Right atrium auricular region (tissue), 2 donors: ENCODE results near the gene ZNF26. TPM values are rescaled to one million over a fixed set of nuclear protein-coding genes. Genes with fewer than 3 reads are reported as not detected.

ENCODE experiments used
- DNase-seq: peaks from one replicate; pipeline ENCODE4 v3.0.0-alpha.2; 2019; ENCODE audit warnings: low spot score
- H3K27ac ChIP-seq, 2 donors: fragments of 200-600 bp; sonication (generic); 1 replicate in 1 of 2; 2 replicates in 1 of 2; pipeline ENCODE4 v1.5.1; 2016 to 2019
- H3K27me3 ChIP-seq, 2 donors: fragments of 200-600 bp; sonication (generic); one replicate each; pipeline versions ENCODE4 v1.5.1 to v1.6.0; 2017 to 2019
- H3K36me3 ChIP-seq: fragments of 200-600 bp; sonication (generic); one replicate; pipeline ENCODE4 v1.5.1; 2016
- H3K4me1 ChIP-seq, 2 donors: fragments of 200-600 bp; sonication (generic); one replicate each; pipeline versions ENCODE4 v1.5.1 to v1.6.0; 2017 to 2019
- H3K4me3 ChIP-seq, 2 donors: fragments of 200-600 bp; sonication (generic); 1 replicate in 1 of 2; 2 replicates in 1 of 2; pipeline ENCODE4 v1.5.1; 2017 to 2019; ENCODE audit warnings: mild to moderate bottlenecking in 1 of 2, moderate library complexity in 1 of 2
- H3K9me3 ChIP-seq, 2 donors: fragments of 200-600 bp; sonication (generic); one replicate each; pipeline ENCODE4 v1.5.1; 2019
- CTCF ChIP-seq, 2 donors: fragments of 200-600 bp; sonication (generic); IDR thresholded peaks; one replicate each; pipeline ENCODE4 v1.5.1; 2019; ENCODE audit warnings: antibody characterized with exemption in 2 of 2
- total RNA-seq, 2 donors: library from RNA; depleted of rRNA; stranded (reverse); fragments of >200 nt; gene quantifications; one replicate each; pipeline ENCODE4 v1.1.0, GENCODE V29; 2016

Gene ZNF26
- total RNA-seq, 2 donors from 2014 or later, result 2.2 to 6.6 TPM

DNA sequence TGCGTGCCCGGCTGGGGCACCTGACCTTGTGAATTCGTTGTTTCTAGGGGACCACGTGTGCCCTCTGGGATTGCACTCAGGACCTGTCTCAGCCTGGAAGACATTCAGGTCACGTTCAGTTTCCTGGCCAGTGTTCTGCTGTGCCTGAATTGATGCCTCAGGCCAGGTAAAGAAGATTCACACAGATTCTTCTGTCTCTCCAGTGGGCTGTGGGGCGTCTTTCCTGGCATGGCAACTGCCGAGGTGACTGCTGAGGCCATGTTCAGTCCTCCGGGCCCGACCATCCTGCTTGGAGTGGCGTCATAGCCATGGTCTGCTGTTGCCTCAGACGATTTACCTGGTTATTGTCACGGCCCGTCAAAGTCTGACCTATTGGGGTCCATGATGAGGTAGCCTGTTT lies 43.6 kb upstream of the ZNF26 start:
- Histone ChIP-seq H3K27me3 (no peaks in the 10 kb centered on the region), H3K27ac (no peak overlapping the region), H3K4me1 (no peaks in the 10 kb centered on the region), H3K9me3 (peaks cover 19 to 73% of the 10 kb centered on the region in 2 donors), H3K36me3 (peaks cover 64% of the 10 kb centered on the region), H3K4me3 (no peak overlapping the region)
- TF ChIP-seq CTCF (IDR thresholded peaks at IDR 0.05), result no peak
- DNase-seq, result no peak

DNA sequence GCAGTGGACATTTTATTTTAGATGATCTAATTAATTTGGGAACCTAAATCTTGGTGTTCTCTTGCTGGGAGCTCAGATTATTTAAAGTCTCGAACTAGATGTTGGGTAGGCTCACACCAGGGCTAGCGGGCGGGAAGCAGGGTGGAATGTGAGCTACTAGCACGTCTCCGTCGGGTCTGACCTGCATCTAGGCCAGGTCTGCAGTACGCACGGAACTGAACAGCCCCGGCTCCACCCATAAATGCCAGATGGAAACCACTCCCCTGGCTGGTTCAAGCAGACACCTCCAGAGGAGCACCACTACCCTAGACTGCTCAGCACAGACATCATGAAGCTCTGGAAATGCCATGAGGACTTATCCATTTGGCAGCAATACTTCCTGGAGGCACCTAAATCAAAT lies 40.4 kb upstream of the ZNF26 start:
- TF ChIP-seq CTCF (IDR thresholded peaks at IDR 0.05), result no peak
- H3K4me1 ChIP-seq, result no peaks in the 10 kb centered on the region
- DNase-seq, result no peak
- H3K36me3 ChIP-seq, result peaks cover 71% of the 10 kb centered on the region
- H3K27ac ChIP-seq, result no peak overlapping the region
- H3K9me3 ChIP-seq, result peaks cover 13 to 81% of the 10 kb centered on the region in 2 donors
- H3K27me3 ChIP-seq, result no peaks in the 10 kb centered on the region
- H3K4me3 ChIP-seq, result no peak overlapping the region

GRCh38 chr12:132946246-132946820 lies 39.8 kb upstream of the ZNF26 start:
- no peak for DNase-seq
- no peak overlapping the region for H3K27ac ChIP-seq
- no peak overlapping the region for H3K4me3 ChIP-seq
- peaks cover 67% of the 10 kb centered on the region for H3K36me3 ChIP-seq
- TF ChIP-seq CTCF (IDR thresholded peaks at IDR 0.05), result no peak
- no peaks in the 10 kb centered on the region for H3K27me3 ChIP-seq
- no peaks in the 10 kb centered on the region for H3K4me1 ChIP-seq
- peaks cover 8 to 76% of the 10 kb centered on the region in 2 donors for H3K9me3 ChIP-seq

- Histone ChIP-seq H3K4me1 (no peaks in the 10 kb centered on the region), H3K9me3 (peaks cover 7 to 66% of the 10 kb centered on the region in 2 donors), H3K27me3 (no peaks in the 10 kb centered on the region), H3K27ac (no peak overlapping the region), H3K4me3 (no peak overlapping the region), H3K36me3 (peaks cover 46% of the 10 kb centered on the region)
- DNase-seq, result no peak
- no peak for TF ChIP-seq CTCF (IDR thresholded peaks at IDR 0.05)
Measured at GRCh38 chr12:132948146-132949066, 37.8 kb upstream of the ZNF26 start.

DNA sequence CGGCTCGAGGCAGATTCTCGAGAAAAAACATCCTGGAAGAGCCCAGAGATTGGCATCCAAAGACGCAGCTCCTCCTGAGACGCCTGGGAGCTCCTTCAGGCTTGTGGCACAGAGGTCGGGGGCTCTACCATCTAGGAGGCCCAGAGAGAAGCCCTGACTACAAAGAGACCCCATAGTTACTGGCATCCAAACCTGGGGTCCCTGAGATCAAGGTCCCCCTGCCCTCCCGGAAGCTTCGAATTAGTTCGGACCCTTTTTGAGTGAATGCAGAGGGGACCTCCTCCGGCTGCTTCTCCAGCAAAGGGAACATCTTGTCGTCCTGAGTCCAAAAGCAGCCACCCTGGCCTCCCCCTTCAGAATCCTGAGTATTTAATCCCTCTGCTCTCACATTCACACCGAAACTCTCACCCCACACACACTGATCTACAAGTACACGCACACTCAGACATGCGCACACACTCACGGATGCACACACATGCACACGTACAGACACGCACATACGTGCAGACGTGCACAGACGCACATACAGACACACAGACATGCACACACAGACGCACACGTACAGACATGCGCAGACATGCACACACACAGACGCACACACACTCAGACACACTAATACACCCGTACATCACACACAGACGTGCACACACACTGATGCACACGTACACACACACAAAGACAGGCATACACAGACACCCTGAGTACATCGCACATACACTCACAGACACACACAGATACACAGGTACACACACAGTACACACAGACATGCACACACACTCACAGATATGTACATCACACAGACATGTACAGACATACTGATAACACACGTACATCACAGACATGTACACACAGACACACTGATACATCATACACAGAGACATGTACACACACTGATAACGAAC lies 36.0 kb upstream of the ZNF26 start:
- Histone ChIP-seq H3K27ac (no peak overlapping the region), H3K4me3 (no peak overlapping the region), H3K27me3 (no peaks in the 10 kb centered on the region), H3K36me3 (peaks cover 28% of the 10 kb centered on the region), H3K4me1 (peaks cover 0 to 9% of the 10 kb centered on the region in 2 donors), H3K9me3 (peaks cover 7 to 49% of the 10 kb centered on the region in 2 donors)
- TF ChIP-seq CTCF (IDR thresholded peaks at IDR 0.05), result no peak
- no peak for DNase-seq
